ENCODE data around the gene SORCS1.

DNA sequence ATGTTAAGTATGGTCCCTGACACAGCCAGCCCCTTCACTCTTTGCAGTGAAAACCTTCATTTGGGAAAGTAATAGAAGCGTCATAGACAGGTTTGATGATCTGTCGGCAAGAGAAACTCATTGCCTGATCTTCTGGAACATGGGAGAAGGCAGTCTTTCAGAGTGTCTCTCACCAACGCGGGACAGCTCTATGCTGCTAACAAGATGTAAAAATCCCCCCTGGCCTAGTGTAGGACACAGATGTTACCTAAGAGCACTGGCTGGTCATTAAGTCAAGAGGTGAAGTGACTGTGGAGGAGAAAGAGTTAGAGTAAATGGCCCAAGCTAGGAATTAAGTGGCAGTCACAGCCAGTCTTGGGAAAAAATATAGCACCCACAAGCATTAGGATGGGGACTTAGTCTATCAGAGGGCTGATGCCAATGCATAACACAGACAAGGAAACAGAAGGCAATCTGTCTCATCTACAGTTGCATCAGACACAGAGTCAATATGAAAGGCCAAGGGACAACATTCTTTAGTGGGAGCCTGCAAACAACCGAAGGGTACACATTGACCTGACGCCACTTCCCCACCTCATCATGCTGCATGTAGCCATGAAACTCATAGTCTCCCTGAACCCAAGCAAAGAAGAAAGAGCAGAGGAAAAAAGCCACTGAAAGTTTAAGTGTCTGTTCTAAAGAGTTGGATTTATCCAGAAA lies 69.5 kb downstream of the SORCS1 start:
- no peak for TF ChIP-seq EZH2 (IDR thresholded peaks at IDR 0.05; ENCODE audit: insufficient read depth, poor library complexity, severe bottlenecking)
- no peak for TF ChIP-seq EZH2phosphoT487 (IDR thresholded peaks at IDR 0.05; ENCODE audit: insufficient read depth, low read depth)

Data from GM23248 (cell line).